Neural progenitor cell (in vitro differentiated cells): ENCODE results near the gene AFG1L.

Experiments
- CTCF ChIP-seq: fragments of 200-600 bp; sonication (generic); IDR thresholded peaks from 2 replicates; pipeline ENCODE4 v1.5.1; 2017; ENCODE audit warnings: antibody characterized with exemption, mild to moderate bottlenecking
- EZH2 ChIP-seq: fragments of 200-600 bp; sonication (generic); IDR thresholded peaks from 2 replicates; pipeline ENCODE4 v1.6.1; 2017; ENCODE audit warnings: antibody characterized with exemption, mild to moderate bottlenecking, moderate library complexity
- EZH2phosphoT487 ChIP-seq: fragments of 200-600 bp; sonication (generic); IDR thresholded peaks from 2 replicates; pipeline ENCODE4 v1.6.1; 2017; ENCODE audit warnings: antibody characterized with exemption

- TF ChIP-seq CTCF (no peak), EZH2phosphoT487 (no peak), EZH2 (no peak)
Measured at GRCh38 chr6:108407904-108408827, 113.3 kb downstream of the AFG1L start.
